Myocyte (in vitro differentiated cells): ENCODE data around the gene DGKQ. TPM values are rescaled to one million over a fixed set of nuclear protein-coding genes. Genes with fewer than 3 reads are reported as not detected.
"Not testable (repeated sequence)": the region's sequence is repeated elsewhere in the genome, so short reads cannot be mapped to it uniquely, and the experiment has no call there.

Experiments
- DNase-seq: peaks from one replicate; pipeline ENCODE4 v3.0.0-alpha.2; 2012; ENCODE audit warnings: low read depth
- total RNA-seq: library from RNA; depleted of rRNA; stranded (reverse); fragments of >200 nt; gene quantifications from 2 replicates; pipeline ENCODE4 v1.2.3, GENCODE V29; 2014

DGKQ gene
- total RNA-seq, 1 donor from 2014 or later: 10.2 TPM

DNA sequence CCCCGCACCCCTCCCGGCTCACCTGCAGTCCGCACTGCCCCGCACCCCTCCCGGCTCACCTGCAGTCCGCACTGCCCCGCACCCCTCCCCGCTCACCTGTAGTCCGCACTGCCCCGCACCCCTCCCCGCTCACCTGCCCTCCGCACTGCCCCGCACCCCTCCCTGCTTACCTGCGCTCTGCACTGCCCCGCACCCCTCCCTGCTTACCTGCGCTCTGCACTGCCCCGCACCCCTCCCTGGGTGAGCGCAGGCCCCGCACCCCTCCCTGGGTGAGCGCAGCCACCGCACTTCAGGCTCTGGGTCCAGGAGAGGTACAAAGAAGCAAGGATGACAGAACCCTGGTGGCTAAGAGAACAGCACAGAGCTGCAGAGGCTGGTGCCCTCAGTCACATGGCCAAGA, 45.8 kb downstream of the DGKQ start:
- not testable (repeated sequence) for DNase-seq

- peak; percentile 31 for DNase-seq
Measured at GRCh38 chr4:926538-926937, 46.8 kb downstream of the DGKQ start.

DNA sequence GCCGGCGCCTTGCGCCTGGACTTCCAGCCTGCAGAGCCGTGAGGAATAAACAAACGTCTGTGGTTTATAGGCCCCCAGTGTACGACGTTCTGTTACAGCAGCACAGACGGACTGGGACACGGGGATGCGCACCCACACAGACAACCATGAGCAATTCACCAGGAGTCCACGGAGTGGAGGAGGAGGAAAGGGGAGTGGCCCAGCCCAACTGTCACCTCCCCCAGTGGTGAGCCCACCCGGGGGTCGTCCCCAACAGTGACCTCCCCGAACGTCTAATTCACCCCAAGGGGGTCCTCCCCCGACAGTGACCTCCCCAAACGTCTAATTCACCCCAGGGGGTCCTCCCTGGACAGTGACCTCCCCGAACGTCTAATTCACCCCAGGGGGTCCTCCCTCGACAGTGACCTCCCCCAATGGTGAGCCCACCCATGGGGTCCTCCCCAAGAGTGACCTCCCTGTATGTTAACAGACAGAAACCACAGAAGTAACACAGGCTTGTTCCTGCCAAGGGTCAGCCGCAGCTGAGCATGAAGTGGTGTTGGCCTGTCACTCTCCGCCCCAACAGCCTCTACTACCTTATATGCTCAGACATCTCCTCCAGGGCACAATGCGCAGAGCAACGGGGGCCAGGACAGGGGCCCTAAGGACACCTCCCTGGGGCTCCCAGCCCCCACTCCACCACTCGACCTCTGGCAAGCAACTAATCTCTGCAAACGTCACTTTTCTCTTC, 47.4 kb downstream of the DGKQ start:
- no peak for DNase-seq

GRCh38 chr4:925171-925570, 48.2 kb downstream of the DGKQ start:
- DNase-seq: no peak

DNA sequence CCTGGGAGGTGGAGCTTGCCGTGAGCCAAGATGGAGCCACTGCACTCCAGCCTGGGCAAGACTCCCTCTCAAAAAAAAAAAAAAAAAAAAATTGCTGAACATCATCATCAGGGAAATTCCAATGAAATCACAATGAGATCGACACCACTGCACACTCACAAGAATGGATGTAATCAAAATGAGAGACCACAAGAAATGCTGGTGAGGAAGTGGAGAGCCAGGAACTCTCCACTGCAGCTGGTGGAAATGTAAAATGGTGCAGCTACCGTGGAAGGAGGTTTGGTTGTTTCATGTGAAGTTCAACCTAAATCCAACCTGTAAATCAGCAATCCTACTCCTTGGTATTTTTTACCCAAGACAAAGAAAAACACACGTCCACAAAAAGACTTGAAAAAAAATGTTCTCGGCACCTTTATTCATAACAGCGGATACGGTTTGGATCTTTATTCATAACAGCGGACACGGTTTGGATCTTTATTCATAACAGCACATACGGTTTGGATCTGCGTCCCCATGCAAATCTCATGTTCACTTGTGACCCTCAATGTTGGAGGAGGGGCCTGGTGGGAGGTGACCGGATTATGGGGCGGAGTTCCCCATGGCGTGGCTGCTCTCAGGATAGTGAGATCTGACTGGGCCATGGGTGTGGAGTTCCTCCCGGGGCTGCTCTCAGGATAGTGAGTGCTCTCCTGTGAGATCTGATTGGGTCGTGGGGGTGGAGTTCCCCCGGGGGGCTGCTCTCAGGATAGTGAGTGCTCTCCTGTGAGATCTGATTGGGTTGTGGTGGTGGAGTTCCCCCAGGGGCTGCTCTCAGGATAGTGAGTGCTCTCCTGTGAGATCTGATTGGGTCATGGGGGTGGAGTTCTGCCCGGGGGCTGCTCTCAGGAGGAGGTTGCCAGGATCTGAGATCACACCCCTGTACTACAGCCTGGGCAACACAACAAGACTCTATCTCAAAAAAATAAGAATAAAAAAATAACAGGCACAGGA, 49.0 kb downstream of the DGKQ start:
- no peak for DNase-seq

DNA sequence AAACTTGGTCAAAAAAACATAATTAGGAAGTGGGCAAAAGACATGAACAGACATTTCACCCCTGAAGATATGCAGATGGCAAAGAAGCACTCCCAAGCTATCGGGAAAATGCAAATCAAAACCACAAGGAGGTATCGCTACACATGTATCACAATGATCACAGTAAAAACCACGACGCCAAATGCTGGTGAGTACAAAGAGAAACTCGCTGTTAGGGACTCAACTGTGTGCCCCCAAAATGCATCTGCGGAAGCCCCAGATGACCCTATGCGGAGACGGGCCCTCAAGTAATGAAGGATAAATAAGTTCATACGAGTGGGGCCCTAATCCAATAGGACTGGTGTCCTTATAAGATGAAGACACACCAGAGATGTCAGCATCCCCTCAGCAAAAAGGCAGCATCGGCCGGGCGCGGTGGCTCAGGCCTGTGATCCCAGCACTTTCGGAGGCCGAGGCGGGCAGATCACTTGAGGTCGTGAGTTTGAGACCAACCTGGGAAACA, 51.5 kb downstream of the DGKQ start:
- no peak for DNase-seq

DNA sequence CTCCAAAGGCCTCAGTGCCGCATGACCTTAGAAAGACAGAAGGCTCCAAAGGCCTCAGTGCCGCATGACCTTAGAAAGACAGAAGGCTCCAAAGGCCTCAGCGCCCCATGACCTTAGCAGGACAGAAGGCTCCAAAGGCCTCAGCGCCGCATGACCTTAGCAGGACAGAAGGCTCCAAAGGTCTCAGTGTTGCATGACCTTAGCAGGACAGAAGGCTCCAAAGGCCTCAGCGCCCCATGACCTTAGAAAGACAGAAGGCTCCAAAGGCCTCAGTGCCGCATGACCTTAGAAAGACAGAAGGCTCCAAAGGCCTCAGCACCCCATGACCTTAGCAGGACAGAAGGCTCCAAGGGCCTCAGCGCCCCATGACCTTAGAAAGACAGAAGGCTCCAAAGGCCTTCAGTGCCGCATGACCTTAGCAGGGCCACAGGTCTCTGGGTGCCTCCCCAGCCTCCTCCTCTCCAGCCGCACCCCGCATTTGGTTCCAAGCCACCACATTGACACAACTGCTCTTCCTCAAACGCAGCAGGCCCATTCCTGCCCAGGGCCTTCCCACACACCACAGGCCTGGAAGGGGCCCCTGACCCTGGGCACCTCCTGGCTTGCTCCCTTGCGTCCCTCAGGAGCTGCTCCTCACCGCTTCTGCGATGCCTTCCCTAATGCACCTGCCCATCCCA, 54.2 kb downstream of the DGKQ start:
- DNase-seq: not testable (repeated sequence)

GRCh38 chr4:918591-918990, 54.8 kb downstream of the DGKQ start:
- DNase-seq: not testable (repeated sequence)

DNA sequence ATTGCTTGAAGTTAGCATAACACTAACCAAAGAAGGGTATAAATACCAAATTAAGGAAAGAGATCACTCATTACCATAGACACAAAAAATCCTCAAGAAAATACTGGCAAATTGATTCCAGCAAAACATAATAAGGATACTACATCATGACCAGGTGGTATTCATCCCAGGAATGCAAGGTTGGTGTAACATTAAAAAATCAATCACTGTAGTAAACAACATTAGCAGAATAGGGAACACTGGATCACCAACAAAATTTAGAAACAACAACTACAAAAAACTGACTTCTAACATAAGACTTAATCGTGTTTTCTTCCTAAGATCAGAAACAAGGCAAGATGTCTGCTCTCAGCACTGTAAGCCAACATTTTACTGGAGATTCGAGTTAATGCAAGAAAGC, 55.4 kb downstream of the DGKQ start:
- no peak for DNase-seq

DNA sequence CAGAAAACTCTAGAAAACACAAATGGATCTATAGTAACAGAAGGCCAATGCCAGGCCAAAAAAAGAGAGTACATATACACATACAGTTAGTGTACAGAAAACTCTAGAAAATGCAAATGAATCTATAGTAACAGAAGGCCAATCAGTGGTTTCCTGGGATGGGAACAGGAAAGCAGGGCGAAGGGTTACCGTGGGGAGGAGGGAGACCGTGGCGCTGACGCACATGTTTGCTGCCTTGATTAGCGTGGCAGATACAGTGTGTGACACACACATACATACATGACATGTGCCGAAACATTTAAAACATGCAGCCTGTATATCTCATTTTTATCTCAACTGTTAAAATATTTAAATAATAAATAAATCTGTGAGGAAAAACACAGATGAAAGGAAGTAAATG, 55.9 kb downstream of the DGKQ start:
- no peak for DNase-seq

DNA sequence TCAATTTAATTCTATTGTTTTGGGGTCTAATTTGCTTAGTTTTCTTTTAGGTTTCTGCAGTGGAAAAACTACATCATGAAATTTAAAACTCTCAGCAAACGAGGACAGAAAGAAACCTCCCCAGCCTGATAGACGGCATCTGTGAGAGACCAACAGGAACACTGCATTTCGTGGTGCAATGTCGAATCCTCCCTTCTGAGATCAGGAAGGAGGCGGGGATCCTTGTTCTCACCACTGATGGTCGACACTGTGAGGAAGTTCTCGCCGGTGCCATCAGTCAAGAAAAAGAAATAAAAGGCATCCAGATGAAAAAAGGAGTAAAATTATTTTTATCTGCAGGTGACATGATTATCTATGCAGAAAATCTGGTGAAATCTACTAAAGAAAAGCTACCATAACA, 57.8 kb downstream of the DGKQ start:
- DNase-seq: no peak

GRCh38 chr4:915041-915474, 58.3 kb downstream of the DGKQ start:
- DNase-seq: no peak

DNA sequence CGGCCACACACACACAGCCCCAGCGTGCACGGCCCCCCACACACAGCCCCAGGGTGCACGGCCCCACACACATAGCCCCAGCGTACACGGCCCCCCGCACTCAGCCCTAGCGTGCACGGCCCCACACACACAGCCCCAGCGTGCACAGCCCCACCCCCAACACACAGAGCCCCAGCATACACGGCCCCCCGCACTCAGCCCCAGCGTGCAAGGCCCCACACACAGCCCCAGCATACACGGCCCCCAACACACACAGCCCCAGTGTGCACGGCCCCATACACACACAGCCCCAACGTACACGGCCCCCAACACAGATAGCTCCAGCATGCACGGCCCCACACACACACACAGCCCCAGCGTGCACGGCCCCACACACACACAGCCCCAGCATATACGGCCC, 58.8 kb downstream of the DGKQ start:
- no peak for DNase-seq

DNA sequence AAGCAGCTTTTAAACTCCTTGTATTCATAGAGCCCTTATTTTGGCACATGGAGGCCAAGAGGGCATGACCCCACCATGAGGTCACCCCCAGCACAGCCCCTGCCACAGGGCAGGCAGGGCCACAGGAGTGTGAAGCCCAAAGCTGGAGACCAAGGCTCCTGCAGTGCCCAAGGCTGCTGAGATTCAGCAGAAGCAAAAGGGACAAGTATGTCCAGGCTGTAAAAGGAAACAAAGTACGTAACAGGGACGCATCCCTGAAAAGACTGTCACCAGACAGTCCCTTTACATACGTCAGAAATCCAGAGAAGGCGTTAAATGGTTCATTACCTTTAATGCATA, 60.1 kb downstream of the DGKQ start:
- no peak for DNase-seq

DNA sequence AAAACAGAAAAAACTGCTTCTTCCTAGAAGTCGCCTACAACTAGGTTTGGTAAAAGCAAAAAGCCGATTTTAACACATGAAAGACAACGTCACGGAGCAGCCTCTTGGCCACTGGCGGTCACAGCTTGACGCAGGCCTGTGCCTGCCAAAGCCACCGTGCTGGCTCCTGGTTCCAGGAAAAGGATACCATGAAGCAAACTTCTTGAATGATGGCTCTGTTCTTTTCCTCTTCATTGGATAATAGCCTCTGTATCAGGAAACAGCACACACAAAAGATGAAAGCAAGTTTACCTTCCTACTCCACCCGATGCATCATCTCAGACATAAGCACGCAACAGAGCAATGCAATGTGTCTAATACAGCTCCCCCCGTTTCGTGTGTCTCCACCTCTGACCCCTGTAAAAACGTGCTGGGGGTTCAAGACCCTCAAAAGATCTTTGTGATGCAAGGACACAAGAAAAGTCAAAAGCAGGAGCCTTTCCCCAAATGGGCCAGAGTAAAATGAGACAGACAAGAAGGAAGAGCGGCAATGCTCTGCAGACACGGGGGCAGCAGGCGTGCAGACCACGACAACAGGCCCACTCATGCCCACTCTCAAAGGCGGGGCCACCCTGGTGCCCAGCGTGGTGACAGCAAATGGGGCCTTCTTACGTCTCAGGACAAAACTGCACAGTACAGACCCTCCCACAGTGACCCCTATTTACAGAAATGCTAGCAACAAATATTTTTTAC, 60.7 kb downstream of the DGKQ start:
- no peak for DNase-seq

DNA sequence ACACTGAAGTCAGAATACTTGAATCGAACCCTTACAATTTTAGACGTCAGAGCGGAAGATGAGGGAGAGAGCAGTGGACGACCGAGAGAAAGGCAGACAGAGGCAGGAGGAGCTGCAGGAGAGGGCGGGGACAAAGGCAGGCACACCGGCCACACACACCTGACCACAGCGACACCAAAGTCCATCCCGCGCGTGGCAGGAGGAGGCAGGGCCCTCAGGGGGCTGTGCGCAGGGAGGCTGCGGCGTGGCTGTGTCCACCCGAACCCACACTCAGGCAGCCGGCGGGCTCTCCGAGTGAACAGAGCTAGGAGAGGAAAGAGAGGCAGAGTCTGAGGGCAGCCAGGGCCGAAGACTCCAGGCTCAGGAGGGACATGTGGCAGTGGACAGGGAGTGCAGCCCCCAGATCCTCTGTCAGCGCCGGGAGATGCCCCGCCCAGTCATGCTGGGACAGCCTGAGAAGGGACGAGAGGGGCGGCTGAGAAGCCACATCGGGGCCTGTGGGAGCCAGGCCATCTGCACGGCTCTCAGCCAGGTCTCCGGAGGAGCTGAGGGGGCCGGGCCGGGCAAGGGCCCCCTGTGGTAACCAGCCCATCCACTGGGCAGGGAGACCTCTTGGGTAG, 61.4 kb downstream of the DGKQ start:
- DNase-seq: no peak

- no peak for DNase-seq
Measured at GRCh38 chr4:911221-911751, 62.1 kb downstream of the DGKQ start.

DNA sequence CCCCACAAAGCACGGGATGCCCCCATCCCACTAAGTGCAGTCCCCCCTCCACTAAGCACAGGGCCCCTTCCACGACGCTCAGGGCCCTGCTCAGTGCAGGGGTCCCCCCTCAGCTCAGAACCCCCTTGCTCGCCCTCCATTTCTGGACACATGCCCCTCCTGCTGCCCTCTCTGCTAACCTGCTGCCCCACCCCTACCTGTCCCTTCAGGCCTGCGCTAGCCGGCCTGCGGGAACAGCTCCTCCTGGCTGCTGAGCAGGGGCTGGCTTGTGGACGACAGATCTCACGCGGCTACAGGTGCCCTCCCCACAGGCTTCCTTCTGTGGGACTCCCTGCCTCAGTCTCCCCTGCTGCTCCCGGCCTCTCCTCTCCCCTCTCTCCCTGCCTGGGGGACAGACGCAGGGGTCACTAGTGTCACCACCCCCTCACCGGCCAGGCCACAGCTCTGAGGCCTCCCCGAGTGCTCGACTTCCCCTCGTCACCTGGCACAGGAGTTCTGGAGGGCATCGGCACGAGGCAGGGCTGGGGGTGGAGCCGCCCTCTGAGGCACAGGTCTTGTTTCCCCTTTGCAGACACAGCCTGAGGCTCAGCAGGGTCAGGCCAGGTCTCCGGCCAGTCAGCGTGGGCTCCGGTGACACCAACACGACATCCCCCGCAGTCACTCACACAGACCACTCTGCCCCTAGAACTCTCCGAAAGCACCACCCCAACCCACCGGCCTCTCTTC, 62.8 kb downstream of the DGKQ start:
- no peak for DNase-seq

GRCh38 chr4:909821-910220, 63.5 kb downstream of the DGKQ start:
- no peak for DNase-seq

DNA sequence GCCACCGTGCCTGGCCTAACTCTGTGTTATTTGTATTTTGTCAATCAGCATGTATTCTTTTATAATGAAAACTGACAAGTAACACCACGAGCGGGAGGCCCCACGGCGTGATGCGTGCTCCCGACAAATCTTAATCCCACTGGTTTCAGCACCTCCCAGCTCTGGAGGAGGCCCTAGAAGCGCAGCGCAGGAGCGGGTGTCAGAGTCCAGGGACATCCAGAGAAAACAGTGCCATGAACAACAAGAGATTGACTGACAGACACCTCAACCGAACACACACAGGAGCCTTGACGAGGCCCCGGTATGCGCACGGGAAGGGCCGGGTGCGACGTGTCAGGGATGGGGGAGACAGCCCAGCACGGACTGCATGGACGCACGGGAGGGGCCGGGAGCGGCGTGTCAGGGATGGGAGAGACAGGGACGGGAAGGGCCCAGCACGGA, 64.2 kb downstream of the DGKQ start:
- DNase-seq: no peak
